B cell (primary cell): Measurements from ENCODE around the gene PIK3R1. TPM values are rescaled to one million over a fixed set of nuclear protein-coding genes. Genes with fewer than 3 reads are reported as not detected.

ENCODE experiments used
- ATAC-seq: fragments of 200-7000 bp; cut with Tn5 transposase; one replicate; pipeline ENCODE4 v1.10.0; 2021; ENCODE audit warnings: low read depth, mild to moderate bottlenecking, moderate number of reproducible peaks, moderate library complexity
- CTCF ChIA-PET: fragments of 350-600 bp; sonication (Branson Sonifier 250); formaldehyde crosslinking; loops from one replicate; lab custom pipeline; 2021; ENCODE audit warnings: antibody characterized with exemption, inconsistent platforms; lab: Charles Lee
- POLR2A ChIA-PET: fragments of 350-600 bp; sonication (Branson Sonifier 250); formaldehyde crosslinking; loops from one replicate; lab custom pipeline; 2021; ENCODE audit warnings: antibody characterized with exemption; lab: Charles Lee
- DNase-seq: peaks from one replicate; pipeline ENCODE4 v3.0.0; 2013
- H2AFZ ChIP-seq: 2 replicates; pipeline ENCODE4 v1.6.1; 2012; ENCODE audit warnings: mild to moderate bottlenecking, low read depth, low read length; ENCODE audit not compliant: insufficient read depth, poor library complexity, severe bottlenecking
- H3K27ac ChIP-seq, 2 donors: 1 replicate in 1 of 2; 2 replicates in 1 of 2; pipeline ENCODE4 v1.5.1; 2012 to 2013; ENCODE audit warnings: low read length in 2 of 2, mild to moderate bottlenecking in 2 of 2, moderate library complexity in 1 of 2
- H3K27me3 ChIP-seq, 4 experiments: fragments of 200-600 bp in 1 of 4; sonication (generic) in 1 of 4; replicated peaks in 1 of 4; 1 replicate in 2 of 4; 2 replicates in 2 of 4; pipeline versions ENCODE4 v1.6.1 to v1.7.0; 2013 to 2016; ENCODE audit warnings: low read length in 3 of 4, mild to moderate bottlenecking in 2 of 4, mixed read lengths in 1 of 4, moderate library complexity in 1 of 4; ENCODE audit not compliant: insufficient read depth in 4 of 4, control insufficient read depth in 3 of 4; ENCODE audit errors: control extremely low read depth in 1 of 4
- H3K36me3 ChIP-seq, 2 experiments: replicated peaks in 1 of 2; 1 replicate in 1 of 2; 2 replicates in 1 of 2; pipeline versions ENCODE4 v1.6.1 to v1.7.1; 2013; ENCODE audit warnings: low read length in 1 of 2; ENCODE audit not compliant: insufficient read depth in 2 of 2, control insufficient read depth in 1 of 2; ENCODE audit errors: control extremely low read depth in 1 of 2, extremely low read depth in 1 of 2
- H3K4me1 ChIP-seq, 2 donors: fragments of 200-600 bp in 1 of 2; sonication (generic) in 1 of 2; 1 replicate in 1 of 2; 2 replicates in 1 of 2; pipeline versions ENCODE4 v1.5.1 to v1.6.1; 2013 to 2017; ENCODE audit warnings: low read length in 2 of 2; ENCODE audit not compliant: control insufficient read depth in 2 of 2, insufficient read depth in 2 of 2
- H3K4me2 ChIP-seq: replicated peaks from 2 replicates; pipeline ENCODE3; 2012; ENCODE audit warnings: mild to moderate bottlenecking, low read depth, low read length; ENCODE audit not compliant: poor library complexity, severe bottlenecking
- H3K4me3 ChIP-seq, 5 experiments: fragments of 200-600 bp in 1 of 5; sonication (generic) in 1 of 5; 1 replicate in 3 of 5; 2 replicates in 2 of 5; pipeline versions ENCODE4 v1.5.1 to v1.7.0; 2011 to 2016; ENCODE audit warnings: low read length in 4 of 5, mild to moderate bottlenecking in 4 of 5, low read depth in 2 of 5, control low read depth in 1 of 5, moderate library complexity in 1 of 5; ENCODE audit not compliant: insufficient read depth in 1 of 5; ENCODE audit errors: control extremely low read depth in 1 of 5, extremely low read depth in 1 of 5
- H3K79me2 ChIP-seq: fragments of 200-600 bp; sonication (generic); one replicate; pipeline ENCODE4 v1.6.0; 2016; ENCODE audit warnings: low read length; ENCODE audit not compliant: control insufficient read depth, insufficient read depth
- H3K9ac ChIP-seq: fragments of 200-600 bp; sonication (generic); 2 replicates; pipeline ENCODE4 v1.6.1; 2017; ENCODE audit warnings: mild to moderate bottlenecking, low read length, moderate library complexity
- H3K9me3 ChIP-seq, 3 donors: one replicate each; pipeline versions ENCODE4 v1.6.1 to v1.7.1; 2013; ENCODE audit warnings: low read length in 2 of 3; ENCODE audit not compliant: control insufficient read depth in 2 of 3, insufficient read depth in 1 of 3; ENCODE audit errors: control extremely low read depth in 1 of 3
- H4K20me1 ChIP-seq: 2 replicates; pipeline ENCODE4 v1.6.0; 2012; ENCODE audit warnings: mild to moderate bottlenecking, low read length; ENCODE audit not compliant: insufficient read depth, control insufficient read depth, poor library complexity, severe bottlenecking
- H3K27ac Mint-ChIP-seq: one replicate; pipeline ENCODE4 v1.8.0; 2021; ENCODE audit warnings: mixed read lengths
- H3K27me3 Mint-ChIP-seq: one replicate; pipeline ENCODE4 v1.8.0; 2021; ENCODE audit warnings: mixed read lengths
- H3K4me1 Mint-ChIP-seq: one replicate; pipeline ENCODE4 v1.8.0; 2021; ENCODE audit warnings: mixed read lengths
- H3K4me3 Mint-ChIP-seq: one replicate; pipeline ENCODE4 v1.8.0; 2021; ENCODE audit warnings: mixed read lengths
- H3K9me3 Mint-ChIP-seq: one replicate; pipeline ENCODE4 v1.8.0; 2022; ENCODE audit warnings: mixed read lengths; ENCODE audit not compliant: insufficient read depth
- CTCF ChIP-seq: fragments of 200-600 bp; IDR thresholded peaks from one replicate; pipeline ENCODE4 v1.8.0; 2022; ENCODE audit warnings: antibody characterized with exemption, mild to moderate bottlenecking
- EZH2 ChIP-seq: IDR thresholded peaks from 2 replicates; pipeline ENCODE4 v1.6.1; 2012; ENCODE audit warnings: borderline replicate concordance, low read depth, mild to moderate bottlenecking, moderate library complexity, low read length; ENCODE audit not compliant: insufficient read depth, poor library complexity, severe bottlenecking
- WGBS: methylation state at CpG from one replicate; pipeline ENCODE4 v1.1.5; 2013; ENCODE audit warnings: missing lambda C conversion rate; ENCODE audit not compliant: insufficient coverage; 5-methylcytosine and 5-hydroxymethylcytosine counted together
- intact Hi-C: fragments of 100-400 bp; cut with micrococcal nuclease; formaldehyde crosslinking; loops from one replicate; pipeline ENCODE4 v1.10.0; 2022
- polyA plus RNA-seq: library from polyadenylated mRNA; depleted of rRNA; stranded (reverse); fragments of >200 nt; gene quantifications from 2 replicates; pipeline ENCODE4 v1.2.3, GENCODE V29; 2012
- total RNA-seq, 2 donors: library from RNA; stranded (reverse); fragments of 120-200 nt in 1 of 2; gene quantifications; 1 replicate in 1 of 2; 2 replicates in 1 of 2; pipeline versions ENCODE4 v1.2.3 to v1.2.4, GENCODE V29; 2013 to 2022

The PIK3R1 gene
- total and polyA plus RNA-seq, 2 donors (not counting 1 experiment from before 2014, with no cell fraction given) = 5.6 to 63.8 TPM

- intact Hi-C loops = no loop called here
- peaks cover 2% of the 10 kb centered on the region for H3K9me3 Mint-ChIP-seq
- CTCF ChIA-PET = no interaction called here
Observed at GRCh38 chr5:68341006-68341405, 125.5 kb downstream of the PIK3R1 start.

GRCh38 chr5:68342693-68343092 lies 127.1 kb downstream of the PIK3R1 start:
- H3K27me3 ChIP-seq = no peaks in the 10 kb centered on the region
- ChIA-PET POLR2A (no interaction called here), CTCF (interaction anchor here (1.2 kb wide), 1 partner anchor 56 kb away, joined by 3 read pairs; no protein-coding TSS in a partner anchor)
- H3K4me3 ChIP-seq = no peak overlapping the region
- H3K27ac ChIP-seq = no peak overlapping the region
- H3K36me3 ChIP-seq = no peaks in the 10 kb centered on the region
- peaks cover 3% of the 10 kb centered on the region for H3K4me1 Mint-ChIP-seq
- H3K27me3 Mint-ChIP-seq = no peaks in the 10 kb centered on the region
- no peaks in the 10 kb centered on the region for H3K79me2 ChIP-seq
- ATAC-seq (no peak), DNase-seq (no peak)
- H3K4me2 ChIP-seq = no peak overlapping the region
- H4K20me1 ChIP-seq = no peaks in the 10 kb centered on the region
- no peak overlapping the region for H2AFZ ChIP-seq
- H3K9ac ChIP-seq = no peak overlapping the region
- TF ChIP-seq EZH2 (no peak), CTCF (no peak)
- H3K27ac Mint-ChIP-seq = no peak overlapping the region
- peaks cover 4 to 5% of the 10 kb centered on the region in 2 donors for H3K4me1 ChIP-seq
- no peak overlapping the region for H3K4me3 Mint-ChIP-seq
- H3K9me3 ChIP-seq = no peaks in the 10 kb centered on the region
- peaks cover 1% of the 10 kb centered on the region for H3K9me3 Mint-ChIP-seq
- WGBS = no CpG with 5 or more reads among the region's 1 CpG
- intact Hi-C loops = no loop called here

More at GRCh38 chr5:68341006-68341405, 125.5 kb downstream of the PIK3R1 start:
- no peaks in the 10 kb centered on the region for H3K27me3 ChIP-seq
- no peak overlapping the region for H3K4me3 Mint-ChIP-seq
- no peaks in the 10 kb centered on the region for H3K4me1 ChIP-seq
- no peak overlapping the region for H3K4me2 ChIP-seq
- H4K20me1 ChIP-seq = no peaks in the 10 kb centered on the region
- no peak overlapping the region for H3K9ac ChIP-seq
- H3K4me3 ChIP-seq = no peak overlapping the region
- no peaks in the 10 kb centered on the region for H3K9me3 ChIP-seq
- no peaks in the 10 kb centered on the region for H3K4me1 Mint-ChIP-seq
- ATAC-seq (no peak), DNase-seq (no peak)
- H3K36me3 ChIP-seq = no peaks in the 10 kb centered on the region
- POLR2A ChIA-PET = no interaction called here
- 67% methylated on average over 1 of the region's 3 CpGs for WGBS
- H3K27ac ChIP-seq = no peak overlapping the region
- no peaks in the 10 kb centered on the region for H3K79me2 ChIP-seq
- no peak overlapping the region for H3K27ac Mint-ChIP-seq
- no peaks in the 10 kb centered on the region for H3K27me3 Mint-ChIP-seq
- TF ChIP-seq EZH2 = no peak
- no peak for TF ChIP-seq CTCF
- H2AFZ ChIP-seq = no peak overlapping the region
